Activated CD8-positive, alpha-beta memory T cell treated with anti-CD3 and anti-CD28 coated beads, Interleukin-2, amount 50 U/mL, for 4 hours (primary cell): ENCODE results near the gene PRKCZ.

ENCODE experiments used
- DNase-seq: peaks from one replicate; pipeline ENCODE4 v3.0.0-alpha.2; 2020

The PRKCZ gene

GRCh38 chr1:2233997-2234761 lies 184.0 kb downstream of the PRKCZ start:
- DNase-seq = peak; percentile 66

DNA sequence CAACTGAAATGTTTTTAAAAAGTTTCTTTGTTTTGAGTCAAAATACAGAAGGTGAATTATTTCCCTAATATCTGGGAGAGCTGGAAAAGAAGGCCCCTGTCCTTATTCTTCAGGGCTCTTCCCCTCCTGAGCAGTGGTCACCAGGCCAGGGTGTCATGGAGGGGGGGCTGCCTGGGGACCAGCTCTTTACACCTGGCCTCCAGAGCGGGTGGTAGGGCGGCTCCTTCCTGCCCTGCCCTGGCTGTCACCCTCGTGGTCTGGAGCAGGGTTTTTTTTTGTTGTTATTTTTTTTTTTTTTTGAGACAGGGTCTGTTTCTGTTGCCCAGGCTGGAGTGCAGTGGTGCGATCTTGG lies 184.5 kb downstream of the PRKCZ start:
- DNase-seq = no peak
